Calu3 (cell line): ENCODE results near the gene CDCA7L. TPM values are rescaled to one million over a fixed set of nuclear protein-coding genes. Genes with fewer than 3 reads are reported as not detected.

Source experiments
- BruUV-seq: library from RNA; stranded (reverse); fragments of 400-500 nt; replicated peaks from 2 replicates; lab custom pipeline; 2021; lab: Mats Ljungman, UMichigan
- CTCF ChIA-PET: fragments of 300-600 bp; sonication (Branson Sonifier 250); formaldehyde crosslinking; loops from one replicate; lab custom pipeline; 2022; ENCODE audit warnings: antibody characterized with exemption; lab: Charles Lee
- DNase-seq: peaks from one replicate; pipeline ENCODE4 v3.0.0; 2022
- H3K27ac Mint-ChIP-seq: one replicate; pipeline ENCODE4 v1.8.0; 2022; ENCODE audit warnings: mixed read lengths; ENCODE audit not compliant: unreplicated experiment
- H3K27me3 Mint-ChIP-seq: one replicate; pipeline ENCODE4 v1.8.0; 2022; ENCODE audit warnings: mixed read lengths; ENCODE audit not compliant: unreplicated experiment
- H3K36me3 Mint-ChIP-seq: one replicate; pipeline ENCODE4 v1.8.0; 2022; ENCODE audit warnings: mild to moderate bottlenecking, moderate library complexity, mixed read lengths; ENCODE audit not compliant: insufficient read depth, unreplicated experiment
- H3K4me1 Mint-ChIP-seq: one replicate; pipeline ENCODE4 v1.8.0; 2022; ENCODE audit warnings: mild to moderate bottlenecking, low read depth, mixed read lengths; ENCODE audit not compliant: unreplicated experiment
- H3K4me3 Mint-ChIP-seq: one replicate; pipeline ENCODE4 v1.8.0; 2022; ENCODE audit warnings: mild to moderate bottlenecking, low read depth, moderate library complexity, mixed read lengths; ENCODE audit not compliant: unreplicated experiment
- H3K9me3 Mint-ChIP-seq: one replicate; pipeline ENCODE4 v1.8.0; 2022; ENCODE audit warnings: low read depth, mixed read lengths; ENCODE audit not compliant: unreplicated experiment
- intact Hi-C: fragments of 100-400 bp; cut with micrococcal nuclease; formaldehyde crosslinking; loops from one replicate; pipeline ENCODE4 v1.10.0; 2022; ENCODE audit not compliant: unreplicated experiment
- total RNA-seq: library from RNA; stranded (reverse); gene quantifications from 2 replicates; pipeline ENCODE4 v1.2.3, GENCODE V29; 2022
- TF ChIP-seq, protein P1 (sequence below): fragments of 200-600 bp; IDR thresholded peaks from one replicate; pipeline ENCODE4 v1.8.0; 2022; ENCODE audit warnings: antibody characterized with exemption; ENCODE audit not compliant: unreplicated experiment

The CDCA7L gene
- total RNA-seq, 1 experiment from 2014 or later = 76.3 TPM

DNA sequence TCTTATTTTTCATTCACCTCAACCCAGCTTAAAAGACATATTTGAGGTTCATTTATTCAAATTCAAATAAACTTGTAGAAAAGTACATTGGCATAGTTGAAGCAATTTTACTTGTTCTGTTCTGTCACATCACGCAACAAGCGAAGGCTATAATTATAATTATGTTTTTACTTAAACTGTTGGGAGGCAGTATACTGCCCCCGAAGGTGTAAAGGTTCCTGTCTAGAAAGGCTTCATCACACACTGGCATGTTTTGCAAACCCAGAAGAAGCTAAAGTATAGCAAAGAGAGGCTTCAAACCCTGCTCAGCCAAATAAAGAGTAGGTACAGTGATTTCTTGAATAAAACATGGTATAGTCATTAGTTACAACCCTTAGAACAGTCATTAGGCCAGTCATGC, 62.6 kb downstream of the CDCA7L start:
- no peak for DNase-seq
- H3K36me3 Mint-ChIP-seq = no peaks in the 10 kb centered on the region
- H3K27ac Mint-ChIP-seq = no peak overlapping the region
- no peaks in the 10 kb centered on the region for H3K9me3 Mint-ChIP-seq
- TF ChIP-seq, protein P1, sequence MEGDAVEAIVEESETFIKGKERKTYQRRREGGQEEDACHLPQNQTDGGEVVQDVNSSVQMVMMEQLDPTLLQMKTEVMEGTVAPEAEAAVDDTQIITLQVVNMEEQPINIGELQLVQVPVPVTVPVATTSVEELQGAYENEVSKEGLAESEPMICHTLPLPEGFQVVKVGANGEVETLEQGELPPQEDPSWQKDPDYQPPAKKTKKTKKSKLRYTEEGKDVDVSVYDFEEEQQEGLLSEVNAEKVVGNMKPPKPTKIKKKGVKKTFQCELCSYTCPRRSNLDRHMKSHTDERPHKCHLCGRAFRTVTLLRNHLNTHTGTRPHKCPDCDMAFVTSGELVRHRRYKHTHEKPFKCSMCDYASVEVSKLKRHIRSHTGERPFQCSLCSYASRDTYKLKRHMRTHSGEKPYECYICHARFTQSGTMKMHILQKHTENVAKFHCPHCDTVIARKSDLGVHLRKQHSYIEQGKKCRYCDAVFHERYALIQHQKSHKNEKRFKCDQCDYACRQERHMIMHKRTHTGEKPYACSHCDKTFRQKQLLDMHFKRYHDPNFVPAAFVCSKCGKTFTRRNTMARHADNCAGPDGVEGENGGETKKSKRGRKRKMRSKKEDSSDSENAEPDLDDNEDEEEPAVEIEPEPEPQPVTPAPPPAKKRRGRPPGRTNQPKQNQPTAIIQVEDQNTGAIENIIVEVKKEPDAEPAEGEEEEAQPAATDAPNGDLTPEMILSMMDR = no peak
- H3K27me3 Mint-ChIP-seq = no peaks in the 10 kb centered on the region
- no peak overlapping the region for H3K4me3 Mint-ChIP-seq
- BruUV-seq = no TSS peak
- intact Hi-C loops = no loop called here
- no peaks in the 10 kb centered on the region for H3K4me1 Mint-ChIP-seq
- CTCF ChIA-PET = no interaction called here

DNA sequence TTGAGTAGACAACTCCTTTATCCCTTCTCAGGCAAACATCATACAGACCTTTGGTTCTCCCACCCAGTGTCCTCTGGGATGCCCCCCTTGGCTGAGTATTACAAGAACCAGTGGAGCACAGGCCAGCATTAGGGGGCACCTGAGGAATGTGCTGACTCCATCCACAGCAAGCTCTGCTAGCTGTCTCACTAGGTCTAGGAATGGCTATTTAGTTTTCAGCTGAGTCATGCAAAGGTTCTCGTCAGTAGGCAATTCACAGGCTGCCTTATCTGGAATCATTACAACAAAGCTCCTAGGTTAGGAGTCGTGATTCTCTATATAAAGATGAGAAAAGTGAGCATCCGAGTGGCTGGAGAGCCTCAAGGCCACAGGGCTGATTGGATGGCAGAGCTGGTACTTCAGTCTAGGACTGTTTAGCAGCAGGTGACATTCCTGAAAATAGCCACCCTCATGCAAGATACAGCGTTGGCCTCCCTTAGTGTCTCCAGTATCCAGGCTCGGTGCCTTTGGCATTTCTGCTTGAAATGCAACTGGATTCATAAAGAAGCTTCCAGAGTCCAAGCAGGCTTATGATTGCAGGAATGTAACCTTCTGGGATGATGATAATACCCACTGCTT, 75.8 kb downstream of the CDCA7L start:
- Mint-ChIP-seq H3K4me3 (no peak overlapping the region), H3K27me3 (no peaks in the 10 kb centered on the region), H3K4me1 (peaks cover 16% of the 10 kb centered on the region), H3K27ac (no peak overlapping the region), H3K36me3 (no peaks in the 10 kb centered on the region), H3K9me3 (no peaks in the 10 kb centered on the region)
- TF ChIP-seq, protein P1 = no peak
- DNase-seq = no peak
- intact Hi-C loops = no loop called here
- no TSS peak for BruUV-seq
- CTCF ChIA-PET = interaction anchor here (0.5 kb wide), 1 partner anchor 68 kb away, joined by 4 read pairs; no protein-coding TSS in a partner anchor

DNA sequence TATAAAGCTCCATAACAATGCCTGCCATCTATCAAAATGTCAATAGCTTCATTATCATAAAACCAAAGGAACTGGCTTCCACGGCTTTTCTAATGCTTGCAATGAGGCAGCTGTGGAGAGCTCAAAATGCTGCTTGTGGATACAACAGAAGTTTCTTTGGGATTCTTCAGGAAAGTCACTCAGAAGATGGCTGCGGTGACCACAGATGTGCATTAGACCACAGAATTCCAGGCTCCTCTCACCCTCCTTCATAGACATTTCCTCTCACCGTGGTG, 77.2 kb downstream of the CDCA7L start:
- DNase-seq = no peak
- Mint-ChIP-seq H3K4me1 (peaks cover 17% of the 10 kb centered on the region), H3K4me3 (no peak overlapping the region), H3K27me3 (no peaks in the 10 kb centered on the region), H3K27ac (no peak overlapping the region), H3K36me3 (no peaks in the 10 kb centered on the region), H3K9me3 (no peaks in the 10 kb centered on the region)
- intact Hi-C loops = no loop called here
- no TSS peak for BruUV-seq
- CTCF ChIA-PET = interaction anchor here (0.6 kb wide), 1 partner anchor 44 kb away, joined by 3 read pairs; no protein-coding TSS in a partner anchor
- TF ChIP-seq, protein P1 = no peak

DNA sequence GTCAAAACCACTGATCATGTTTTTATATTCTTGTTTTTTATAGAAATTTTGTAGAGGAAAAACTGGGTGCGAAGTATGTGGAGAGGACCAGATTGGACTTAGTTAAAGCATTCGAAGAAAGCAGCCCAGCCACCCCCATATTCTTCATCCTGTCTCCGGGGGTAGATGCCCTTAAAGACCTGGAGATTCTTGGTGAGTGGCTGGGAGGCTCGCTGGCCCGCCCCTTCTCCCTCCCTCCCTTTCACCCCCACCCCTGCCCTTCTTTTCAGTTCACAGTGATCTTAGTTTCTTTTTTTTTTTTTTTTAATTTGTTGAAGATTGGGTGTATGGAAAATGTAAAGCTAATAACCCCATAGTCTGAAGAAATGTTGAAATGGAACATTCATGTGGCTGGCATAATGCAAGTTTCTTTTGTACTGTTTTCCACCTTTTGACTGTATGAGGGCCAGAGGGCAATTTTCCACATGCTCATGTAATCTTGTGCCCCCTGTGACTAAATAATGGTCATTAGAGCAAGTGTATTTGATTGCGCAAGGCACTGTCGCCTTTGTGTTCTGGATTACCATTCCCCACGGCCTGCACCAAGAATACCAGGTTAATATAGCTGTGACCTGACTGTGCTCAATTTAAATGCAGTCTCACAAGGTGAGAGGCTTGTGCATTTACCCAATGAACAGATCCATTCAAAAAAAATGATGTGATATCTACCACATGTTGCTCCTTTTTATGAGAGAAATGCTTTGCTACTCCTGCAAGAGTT, 77.7 kb downstream of the CDCA7L start:
- Mint-ChIP-seq H3K4me1 (peaks cover 17% of the 10 kb centered on the region), H3K27me3 (no peaks in the 10 kb centered on the region), H3K27ac (no peak overlapping the region), H3K36me3 (no peaks in the 10 kb centered on the region), H3K4me3 (no peak overlapping the region), H3K9me3 (no peaks in the 10 kb centered on the region)
- TF ChIP-seq, protein P1 = no peak
- CTCF ChIA-PET = interaction anchor here (0.6 kb wide), 2 partner anchors 44 to 257 kb away, joined by 3 read pairs; no protein-coding TSS in a partner anchor
- DNase-seq = no peak
- intact Hi-C loops = no loop called here
- BruUV-seq = no TSS peak
